Measurements from ENCODE around the gene RAB42. TPM values are rescaled to one million over a fixed set of nuclear protein-coding genes. Genes with fewer than 3 reads are reported as not detected.

Gene RAB42
- total and polyA plus RNA-seq, 9 of the 15 experiments (the other 6 are each of a cell fraction or from before 2014, with no cell fraction given), result 0.07 to 0.14 (median 0.12) TPM; not detected in 6

- TF ChIP-seq ZBTB49 (CRISPR knock-in tag; IDR thresholded peaks at IDR 0.05; ENCODE audit: borderline replicate concordance) (no peak), ZBTB7A (IDR thresholded peaks at IDR 0.05; ENCODE audit: borderline replicate concordance, control insufficient read depth, low read depth, low read length) (peak; percentile 36; the same call in 1 of the 2 replicates), ZBTB26 (CRISPR knock-in tag; IDR thresholded peaks at IDR 0.05) (peak; percentile 27; the same call in 1 of the 2 replicates), ZSCAN29 (IDR thresholded peaks at IDR 0.05) (peak; percentile 59), SIX5 (IDR thresholded peaks at IDR 0.05; ENCODE audit: borderline replicate concordance in 1 of 2, insufficient read depth in 1 of 2, low read depth in 1 of 2, low read length in 2 of 2) (no peak), HNRNPUL1 (IDR thresholded peaks at IDR 0.05; ENCODE audit: low read length) (no peak), CUX1 (CRISPR knock-in tag; IDR thresholded peaks at IDR 0.05) (no peak), NR1H2 (CRISPR knock-in tag; IDR thresholded peaks at IDR 0.05) (peak; percentile 84; the same call in 1 of the 2 replicates), PYGO2 (tag; IDR thresholded peaks at IDR 0.05) (no peak), SREBF2 (CRISPR knock-in tag; IDR thresholded peaks at IDR 0.05) (no peak), NR4A1 (CRISPR knock-in tag; IDR thresholded peaks at IDR 0.05) (no peak), NR4A1 (tag; IDR thresholded peaks at IDR 0.05) (no peak), ZNF408 (CRISPR knock-in tag; IDR thresholded peaks at IDR 0.05; ENCODE audit: low read depth) (no peak), GABPB1 (CRISPR knock-in tag; IDR thresholded peaks at IDR 0.05) (no peak), ZNF184 (CRISPR knock-in tag; IDR thresholded peaks at IDR 0.05) (no peak), GTF2E2 (tag; IDR thresholded peaks at IDR 0.05) (peak; percentile 93; the same call in 1 of the 2 replicates), NR2C1 (IDR thresholded peaks at IDR 0.05) (no peak), NR2C1 (tag; IDR thresholded peaks at IDR 0.05) (no peak)
Observed at GRCh38 chr1:28642056-28642846, 50.2 kb downstream of the RAB42 start (continued).
